Right kidney (tissue), 1 donor: ENCODE results near the gene DPEP2.
"Not testable (repeated sequence)": the region's sequence is repeated elsewhere in the genome, so short reads cannot be mapped to it uniquely, and the experiment has no call there.

Experiments used
- DNase-seq: peaks from one replicate; pipeline ENCODE4 v3.0.0-alpha.2; 2016

The DPEP2 gene

GRCh38 chr16:67975321-67976105 lies 23.8 kb downstream of the DPEP2 start:
- DNase-seq, result no peak

DNA sequence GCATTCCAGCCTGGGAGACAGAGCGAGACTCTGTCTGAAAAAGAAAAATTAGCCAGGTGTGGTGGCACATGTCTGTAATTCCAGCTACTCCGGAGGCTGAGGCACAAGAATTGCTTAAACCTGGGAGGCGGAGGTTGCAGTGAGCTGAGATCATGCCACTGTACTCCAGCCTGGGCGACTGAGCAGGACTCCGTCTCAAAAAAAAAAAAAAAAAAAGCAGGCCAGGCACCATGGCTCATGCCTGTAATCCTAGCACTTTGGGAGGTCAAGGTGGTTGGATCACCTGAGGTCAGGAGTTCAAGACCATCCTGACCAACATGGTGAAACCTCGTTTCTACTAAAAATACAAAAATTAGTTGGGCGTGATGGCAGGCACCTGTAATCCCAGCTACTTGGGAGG lies 27.0 kb downstream of the DPEP2 start:
- not testable (repeated sequence) for DNase-seq

DNA sequence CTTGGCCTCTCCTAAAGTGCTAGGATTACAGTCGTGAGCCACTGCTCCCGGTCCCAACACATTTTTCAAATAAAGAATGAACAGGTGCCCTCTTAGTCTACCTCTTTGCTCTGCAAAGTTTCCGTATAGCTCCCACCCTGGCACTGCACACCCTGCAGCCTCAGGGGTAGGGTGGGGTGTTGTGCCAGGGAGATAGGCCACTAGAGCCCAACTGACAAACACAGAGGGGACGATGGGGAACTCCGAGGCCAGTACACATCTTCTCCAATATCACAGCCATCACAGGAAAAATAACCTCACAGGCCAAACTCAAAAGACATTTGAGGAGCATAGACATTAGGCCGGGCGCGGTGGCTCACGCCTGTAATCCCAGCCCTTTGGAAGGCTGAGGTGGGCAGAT lies 28.2 kb downstream of the DPEP2 start:
- DNase-seq, result no peak

DNA sequence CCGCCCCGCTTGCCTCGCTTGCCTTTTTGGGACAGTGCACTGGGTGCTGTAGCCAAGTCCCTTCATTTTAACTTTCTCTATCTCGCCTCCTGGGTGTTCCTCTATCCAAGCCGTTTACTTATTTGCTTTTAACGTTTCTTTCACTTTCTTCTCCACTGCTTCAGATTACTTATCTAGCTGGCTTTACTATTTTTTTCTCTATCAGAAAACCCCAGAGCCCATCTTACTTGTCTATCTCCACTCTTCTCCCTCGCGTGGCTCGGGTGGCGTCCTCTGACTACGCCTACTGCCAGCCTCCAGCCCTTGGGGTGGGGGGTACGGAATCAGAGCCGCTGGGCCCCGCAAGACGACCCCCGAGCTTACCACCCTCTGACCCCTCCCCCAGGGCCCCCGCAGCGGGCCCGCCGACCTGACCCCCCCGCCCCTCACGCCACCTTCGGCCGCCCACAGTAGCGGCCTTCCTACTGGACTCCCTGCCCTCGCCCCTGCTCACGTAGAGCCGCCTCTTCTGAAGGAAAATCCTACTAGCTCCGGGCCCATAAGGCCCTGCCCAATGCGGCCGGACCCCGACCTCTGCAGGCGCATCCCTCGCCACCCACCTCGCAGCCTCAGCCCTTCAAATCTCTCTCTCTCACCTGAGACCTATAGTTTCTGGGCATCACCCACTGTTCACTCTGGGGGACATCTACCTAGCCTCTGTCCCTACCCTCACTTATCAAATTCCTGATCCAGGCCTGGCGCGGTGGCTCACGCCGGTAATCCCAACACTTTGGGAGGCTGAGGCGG lies 29.8 kb downstream of the DPEP2 start:
- DNase-seq, result peak; percentile 67

- peak; percentile 86 for DNase-seq
These were observed 30.7 kb downstream of the DPEP2 start, which contains the start of gene SLC12A4 for GRCh38 chr16:67968400-67969253. SLC12A4 (minus strand) TSS chr16:67968637; CDS start chr16:67968553, 84 bp downstream.

DNA sequence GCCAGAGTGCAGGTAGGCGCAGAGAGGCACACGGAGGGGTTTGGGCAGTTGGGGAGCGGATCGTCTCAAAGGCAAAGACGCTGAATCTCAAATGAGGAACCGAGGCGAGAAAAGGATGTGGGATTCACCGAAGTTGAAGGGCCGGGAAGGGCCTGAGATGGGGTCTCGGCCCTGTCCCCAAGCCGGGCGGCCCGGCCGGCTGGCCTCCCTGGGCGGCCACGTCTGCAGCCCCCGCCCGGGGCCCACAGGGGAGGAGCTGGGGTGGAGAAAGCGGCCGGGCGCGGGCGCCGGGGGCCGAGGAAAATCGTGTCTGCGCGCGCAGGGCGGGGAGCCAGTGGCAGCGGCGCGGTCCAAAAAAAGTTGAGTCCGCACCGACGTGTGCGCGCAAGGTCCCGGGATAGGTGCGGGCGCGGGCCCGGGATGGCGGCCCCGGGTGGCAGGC lies 31.3 kb downstream of the DPEP2 start:
- DNase-seq, result no peak

- no peak for DNase-seq
These were observed 31.9 kb downstream of the DPEP2 start for GRCh38 chr16:67967183-67967957.

GRCh38 chr16:67966549-67967182 lies 32.6 kb downstream of the DPEP2 start:
- no peak for DNase-seq

GRCh38 chr16:67965668-67966548 lies 33.4 kb downstream of the DPEP2 start:
- no peak for DNase-seq

DNA sequence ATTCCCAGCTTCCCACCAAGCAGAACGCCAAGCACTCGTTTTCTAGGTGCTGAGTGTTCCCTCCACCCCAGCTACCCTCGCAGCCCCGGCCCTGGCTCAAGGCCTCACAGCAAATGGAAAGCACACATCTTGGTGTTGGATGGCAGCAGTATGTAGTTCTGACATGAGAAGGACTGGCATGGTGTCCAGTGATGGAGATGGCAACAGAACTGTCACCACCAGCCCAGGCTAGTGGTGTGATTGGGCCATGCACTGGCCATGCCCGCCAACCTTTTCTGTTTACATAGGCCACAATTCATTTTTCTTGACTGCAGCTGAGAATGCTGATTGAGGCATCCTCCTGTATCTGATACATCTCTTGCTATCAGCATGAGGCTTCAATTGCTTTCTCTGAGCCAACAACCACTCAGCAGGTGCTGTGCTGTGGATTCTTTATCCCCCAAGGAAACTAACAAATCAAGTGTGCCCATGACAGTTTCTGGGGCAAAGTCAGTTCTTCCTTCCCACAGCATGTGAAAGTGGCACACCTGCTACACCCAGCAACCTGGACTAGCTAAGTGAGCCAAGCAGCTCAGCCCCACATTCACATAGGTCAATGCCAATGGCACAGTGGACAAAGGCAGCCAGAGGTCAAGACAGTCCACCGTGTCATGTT lies 34.7 kb downstream of the DPEP2 start:
- no peak for DNase-seq

- peak; percentile 45 for DNase-seq
These were observed 35.5 kb downstream of the DPEP2 start for GRCh38 chr16:67963662-67964321.

DNA sequence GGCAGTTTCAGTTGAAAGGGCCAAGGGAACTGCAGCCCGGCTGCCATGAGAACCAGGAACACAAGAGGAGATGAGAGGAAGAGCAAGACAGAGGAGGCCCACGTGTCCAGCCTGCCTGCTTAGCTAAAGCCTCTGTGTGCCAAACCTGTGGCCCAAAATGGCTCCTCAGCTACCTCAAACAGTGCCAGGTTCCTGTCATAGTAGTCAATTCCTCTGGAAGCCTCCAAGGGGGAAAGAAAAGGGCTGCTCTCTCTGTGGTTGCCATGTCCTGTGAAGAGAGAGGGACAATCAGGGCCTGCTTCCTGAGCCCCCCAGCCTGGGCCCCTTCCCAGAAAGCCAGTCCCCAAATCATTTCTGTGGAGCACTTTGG lies 36.0 kb downstream of the DPEP2 start:
- DNase-seq, result no peak

GRCh38 chr16:67962135-67962534 lies 37.1 kb downstream of the DPEP2 start:
- no peak for DNase-seq

- DNase-seq, result no peak
These were observed 37.7 kb downstream of the DPEP2 start for GRCh38 chr16:67961551-67961957.

DNA sequence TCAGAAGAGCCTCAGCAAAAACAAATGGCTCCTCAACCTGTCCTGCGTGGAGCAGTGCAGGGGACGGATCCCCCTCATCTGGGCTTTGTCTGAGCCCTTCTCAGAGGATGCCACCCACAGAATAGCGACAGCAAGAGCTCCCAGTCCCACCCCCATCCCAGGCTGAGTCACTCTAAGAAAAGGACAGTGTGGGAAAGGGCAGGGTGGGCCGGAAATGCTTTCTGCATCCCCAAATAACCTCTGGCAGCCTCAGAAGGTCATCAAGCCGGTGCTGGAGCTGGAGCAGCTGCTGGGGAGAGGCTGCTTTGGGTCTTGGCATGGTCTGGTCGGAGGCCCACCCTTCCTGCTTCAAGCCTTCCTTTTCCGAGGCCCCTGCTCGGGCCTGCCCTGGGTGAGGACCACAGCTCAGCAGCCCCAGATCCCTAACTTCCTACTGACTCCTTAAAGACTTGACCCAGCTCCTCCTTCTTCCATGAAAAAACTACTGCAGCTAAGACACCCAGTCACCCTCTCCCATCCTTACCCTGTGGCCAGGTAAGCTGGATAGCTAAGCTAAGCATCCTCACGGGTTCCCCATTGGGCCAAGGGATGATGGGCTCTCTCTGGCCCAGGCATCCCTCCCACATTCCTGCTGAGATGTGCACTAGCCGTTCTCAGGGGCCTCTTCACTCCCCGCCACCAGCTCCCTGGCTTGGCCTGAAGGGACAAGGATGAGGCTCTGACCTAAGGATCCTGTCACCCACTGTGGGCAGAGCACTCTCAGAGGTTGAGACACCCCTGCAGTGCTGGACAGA lies 39.6 kb downstream of the DPEP2 start:
- no peak for DNase-seq

DNA sequence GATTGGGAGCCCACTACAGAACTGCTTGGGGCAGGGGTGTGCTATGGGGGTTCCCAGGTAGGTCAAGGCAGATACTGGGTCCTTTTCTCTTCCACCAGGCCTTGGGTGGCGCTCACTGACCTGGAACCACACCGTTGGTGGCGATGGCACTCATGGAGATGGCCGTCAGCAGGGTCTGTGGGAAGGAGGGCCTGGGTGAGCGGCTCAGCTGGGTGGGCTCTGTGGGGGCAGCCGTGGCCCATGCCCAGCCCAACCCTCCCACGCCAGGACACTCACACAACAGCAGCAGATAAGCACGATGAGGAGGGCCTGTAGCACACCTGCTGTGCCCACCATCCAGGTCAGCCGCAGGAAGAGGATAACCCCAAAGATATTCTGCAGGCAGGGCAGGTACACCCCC lies 41.7 kb downstream of the DPEP2 start:
- DNase-seq, result no peak

GRCh38 chr16:67954421-67955196 lies 44.7 kb downstream of the DPEP2 start:
- no peak for DNase-seq
